Measurements from ENCODE around the gene FGF11. TPM values are rescaled to one million over a fixed set of nuclear protein-coding genes. Genes with fewer than 3 reads are reported as not detected.

The FGF11 gene
- total and polyA plus RNA-seq, 2 of the 13 experiments (the other 11 are each of a cell fraction or from before 2014, with no cell fraction given), result 0.20 to 7.6 TPM

DNA sequence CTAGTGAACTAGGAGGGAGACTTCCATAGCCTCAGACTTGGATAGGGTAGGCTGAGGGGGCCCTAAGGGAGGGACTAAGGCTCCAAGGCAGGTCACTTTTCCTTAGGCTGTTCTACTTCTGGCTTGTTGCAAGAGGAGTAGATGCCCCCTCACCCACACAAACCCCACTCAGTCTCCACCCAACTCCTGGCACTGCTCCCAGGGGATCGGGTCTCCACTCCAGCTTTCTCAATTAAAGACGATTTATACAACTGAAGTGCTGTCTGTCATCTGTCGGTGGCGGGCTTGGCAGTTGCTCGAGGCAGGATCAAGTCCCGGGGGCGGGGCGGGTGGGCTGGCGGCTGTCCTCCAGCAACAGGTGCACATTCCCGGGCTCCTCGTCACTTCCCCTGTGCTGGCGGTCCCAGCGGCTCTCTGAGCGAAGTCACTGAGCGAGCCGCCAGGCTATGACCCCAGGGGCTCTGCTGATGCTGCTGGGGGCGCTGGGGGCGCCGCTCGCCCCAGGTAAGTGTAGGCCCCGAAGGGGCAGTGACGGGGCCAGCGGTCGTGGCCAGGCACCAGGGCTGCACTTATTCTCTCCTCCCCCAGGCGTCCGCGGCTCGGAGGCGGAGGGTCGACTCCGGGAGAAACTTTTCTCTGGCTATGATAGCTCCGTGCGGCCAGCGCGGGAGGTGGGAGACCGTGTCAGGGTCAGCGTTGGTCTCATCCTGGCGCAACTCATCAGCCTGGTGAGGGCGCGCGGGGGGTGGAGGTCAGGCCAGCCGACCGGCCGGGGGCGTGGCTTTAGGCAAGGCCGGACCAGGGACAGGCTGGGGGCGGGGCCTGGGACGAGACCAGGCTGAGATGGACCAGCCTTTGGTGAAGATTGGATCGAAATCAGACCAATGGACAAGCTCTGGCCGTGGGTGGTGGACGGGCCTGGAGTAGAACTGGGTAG lies 5.6 kb downstream of the FGF11 start, which contains the start of gene CHRNB1 (continued):
- TF ChIP-seq ZSCAN9 (CRISPR knock-in tag; IDR thresholded peaks at IDR 0.05; ENCODE audit: borderline replicate concordance), result peak; percentile 75; the same call in 1 of the 2 replicates
- TF ChIP-seq ZKSCAN5 (CRISPR knock-in tag; IDR thresholded peaks at IDR 0.05), result no peak
- no peak for TF ChIP-seq SIX1 (CRISPR knock-in tag; IDR thresholded peaks at IDR 0.05; ENCODE audit: borderline replicate concordance)
- TF ChIP-seq ASH2L (IDR thresholded peaks at IDR 0.05; ENCODE audit: insufficient read length, low read depth, low read length), result peak; percentile 54
- no peak for TF ChIP-seq SP2 (CRISPR knock-in tag; IDR thresholded peaks at IDR 0.05)
- TF ChIP-seq KDM5B (CRISPR knock-in tag; IDR thresholded peaks at IDR 0.05; ENCODE audit: borderline replicate concordance), result peak; percentile 87
- TF ChIP-seq MED8 (CRISPR knock-in tag; IDR thresholded peaks at IDR 0.05; ENCODE audit: insufficient replicate concordance), result no peak
- peak; percentile 43; the same call in 1 of the 2 replicates for TF ChIP-seq RAD21 (CRISPR knock-in tag; IDR thresholded peaks at IDR 0.05)
- TF ChIP-seq, protein P1, sequence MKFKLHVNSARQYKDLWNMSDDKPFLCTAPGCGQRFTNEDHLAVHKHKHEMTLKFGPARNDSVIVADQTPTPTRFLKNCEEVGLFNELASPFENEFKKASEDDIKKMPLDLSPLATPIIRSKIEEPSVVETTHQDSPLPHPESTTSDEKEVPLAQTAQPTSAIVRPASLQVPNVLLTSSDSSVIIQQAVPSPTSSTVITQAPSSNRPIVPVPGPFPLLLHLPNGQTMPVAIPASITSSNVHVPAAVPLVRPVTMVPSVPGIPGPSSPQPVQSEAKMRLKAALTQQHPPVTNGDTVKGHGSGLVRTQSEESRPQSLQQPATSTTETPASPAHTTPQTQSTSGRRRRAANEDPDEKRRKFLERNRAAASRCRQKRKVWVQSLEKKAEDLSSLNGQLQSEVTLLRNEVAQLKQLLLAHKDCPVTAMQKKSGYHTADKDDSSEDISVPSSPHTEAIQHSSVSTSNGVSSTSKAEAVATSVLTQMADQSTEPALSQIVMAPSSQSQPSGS (CRISPR knock-in tag; IDR thresholded peaks at IDR 0.05), result no peak; the same call in 1 of the 2 replicates
- no peak for TF ChIP-seq FOXM1 (CRISPR knock-in tag; IDR thresholded peaks at IDR 0.05)
- no peak for TF ChIP-seq ZNF24 (IDR thresholded peaks at IDR 0.05)
- peak; percentile 38; the same call in 1 of the 2 replicates for TF ChIP-seq ZNF709 (CRISPR knock-in tag; IDR thresholded peaks at IDR 0.05)
- TF ChIP-seq ZNF496 (CRISPR knock-in tag; IDR thresholded peaks at IDR 0.05; ENCODE audit: insufficient replicate concordance), result no peak
- TF ChIP-seq NFKBIZ (CRISPR knock-in tag; IDR thresholded peaks at IDR 0.05), result no peak
- TF ChIP-seq TFDP1 (CRISPR knock-in tag; IDR thresholded peaks at IDR 0.05; ENCODE audit: borderline replicate concordance), result peak; percentile 42; the same call in 1 of the 2 replicates
- TF ChIP-seq ZSCAN22 (CRISPR knock-in tag; IDR thresholded peaks at IDR 0.05), result no peak
- peak; percentile 81 for TF ChIP-seq ZFY (CRISPR knock-in tag; IDR thresholded peaks at IDR 0.05)
- TF ChIP-seq, protein P2, sequence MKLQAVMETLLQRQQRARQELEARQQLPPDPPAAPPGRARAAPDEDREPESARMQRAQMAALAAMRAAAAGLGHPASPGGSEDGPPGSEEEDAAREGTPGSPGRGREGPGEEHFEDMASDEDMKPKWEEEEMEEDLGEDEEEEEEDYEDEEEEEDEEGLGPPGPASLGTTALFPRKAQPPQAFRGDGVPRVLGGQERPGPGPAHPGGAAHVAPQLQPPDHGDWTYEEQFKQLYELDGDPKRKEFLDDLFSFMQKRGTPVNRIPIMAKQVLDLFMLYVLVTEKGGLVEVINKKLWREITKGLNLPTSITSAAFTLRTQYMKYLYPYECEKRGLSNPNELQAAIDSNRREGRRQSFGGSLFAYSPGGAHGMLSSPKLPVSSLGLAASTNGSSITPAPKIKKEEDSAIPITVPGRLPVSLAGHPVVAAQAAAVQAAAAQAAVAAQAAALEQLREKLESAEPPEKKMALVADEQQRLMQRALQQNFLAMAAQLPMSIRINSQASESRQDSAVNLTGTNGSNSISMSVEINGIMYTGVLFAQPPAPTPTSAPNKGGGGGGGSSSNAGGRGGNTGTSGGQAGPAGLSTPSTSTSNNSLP (IDR thresholded peaks at IDR 0.05; ENCODE audit: low read depth, low read length), result no peak
- TF ChIP-seq, protein P3, sequence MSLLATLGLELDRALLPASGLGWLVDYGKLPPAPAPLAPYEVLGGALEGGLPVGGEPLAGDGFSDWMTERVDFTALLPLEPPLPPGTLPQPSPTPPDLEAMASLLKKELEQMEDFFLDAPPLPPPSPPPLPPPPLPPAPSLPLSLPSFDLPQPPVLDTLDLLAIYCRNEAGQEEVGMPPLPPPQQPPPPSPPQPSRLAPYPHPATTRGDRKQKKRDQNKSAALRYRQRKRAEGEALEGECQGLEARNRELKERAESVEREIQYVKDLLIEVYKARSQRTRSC (CRISPR knock-in tag; IDR thresholded peaks at IDR 0.05; ENCODE audit: low read depth), result no peak
- TF ChIP-seq CEBPB (IDR thresholded peaks at IDR 0.05; ENCODE audit: borderline replicate concordance, low read depth, low read length), result peak; percentile 63; the same call in 1 of the 2 replicates
- TF ChIP-seq HIVEP1 (CRISPR knock-in tag; IDR thresholded peaks at IDR 0.05), result peak; percentile 68; the same call in 1 of the 2 replicates
- TF ChIP-seq ATF6 (CRISPR knock-in tag; conservative IDR thresholded peaks at IDR 0.05), result 0 out of 2 replicates have a peak, but pooled peaks have one; percentile 59

Data from HepG2 (cell line).